ENCODE data around the gene TFDP2. TPM values are rescaled to one million over a fixed set of nuclear protein-coding genes. Genes with fewer than 3 reads are reported as not detected.
"Not testable (repeated sequence)": the region's sequence is repeated elsewhere in the genome, so short reads cannot be mapped to it uniquely, and the experiment has no call there.

Gene TFDP2
- total RNA-seq, 2 donors from 2014 or later, result 102 to 128 TPM

DNA sequence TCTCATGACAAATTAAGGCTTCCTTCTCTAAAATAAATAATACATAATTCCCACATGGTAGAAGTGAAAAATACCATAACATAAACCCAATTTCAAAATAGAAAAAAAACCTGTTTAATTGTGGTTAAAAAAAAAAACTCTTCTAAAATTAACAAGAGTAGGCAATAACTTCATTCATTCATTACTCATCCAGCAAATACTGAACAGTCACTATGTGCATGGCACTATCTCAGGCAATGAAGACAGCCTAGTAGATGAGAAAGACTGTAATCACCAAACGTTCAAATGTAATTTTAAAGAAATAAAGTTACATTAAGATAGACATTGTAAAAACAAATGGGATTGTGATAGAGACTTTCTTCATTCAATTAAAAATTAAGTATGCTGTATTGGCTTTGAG lies 43.4 kb downstream of the TFDP2 start:
- Histone ChIP-seq H3K36me3 (no peaks in the 10 kb centered on the region), H3K27me3 (replicated peaks; ENCODE audit: insufficient read depth) (no peaks in the 10 kb centered on the region), H3K9me3 (no peaks in the 10 kb centered on the region), H3K4me3 (no peak overlapping the region), H3K27ac (no peak overlapping the region), H3K4me1 (replicated peaks) (no peaks in the 10 kb centered on the region)
- WGBS, result 90% methylated on average over 1 of the region's 1 CpG
- DNase-seq (ENCODE audit: low spot score), result no peak
- no peak for TF ChIP-seq POLR2AphosphoS5 (IDR thresholded peaks at IDR 0.05)
- intact Hi-C loops (cut with DNase I), result no loop called here

DNA sequence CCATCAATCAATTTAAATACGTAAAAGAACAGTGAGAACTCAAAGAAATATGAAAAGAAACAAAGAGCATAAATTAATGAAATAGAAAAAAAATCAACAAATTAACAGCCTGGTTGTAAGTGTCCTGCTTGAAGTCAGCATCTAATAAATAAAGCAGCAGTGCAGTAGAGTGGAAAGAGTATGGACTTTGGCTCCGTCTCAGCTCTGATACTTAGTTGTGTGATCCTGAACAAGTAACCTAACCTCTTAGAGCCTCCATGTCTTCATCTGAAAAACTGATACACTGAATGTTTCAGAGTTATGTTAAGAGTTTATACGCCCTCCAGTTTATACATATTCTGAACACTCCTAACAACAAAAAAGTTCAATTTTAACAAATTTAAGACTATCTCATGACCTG lies 44.6 kb downstream of the TFDP2 start:
- intact Hi-C loops (cut with DNase I), result no loop called here
- Histone ChIP-seq H3K27me3 (replicated peaks; ENCODE audit: insufficient read depth) (no peaks in the 10 kb centered on the region), H3K36me3 (no peaks in the 10 kb centered on the region), H3K4me3 (no peak overlapping the region), H3K4me1 (replicated peaks) (no peaks in the 10 kb centered on the region), H3K27ac (no peak overlapping the region), H3K9me3 (no peaks in the 10 kb centered on the region)
- TF ChIP-seq POLR2AphosphoS5 (IDR thresholded peaks at IDR 0.05), result no peak
- no peak for TF ChIP-seq POLR2A (IDR thresholded peaks at IDR 0.05)
- TF ChIP-seq, protein P1, sequence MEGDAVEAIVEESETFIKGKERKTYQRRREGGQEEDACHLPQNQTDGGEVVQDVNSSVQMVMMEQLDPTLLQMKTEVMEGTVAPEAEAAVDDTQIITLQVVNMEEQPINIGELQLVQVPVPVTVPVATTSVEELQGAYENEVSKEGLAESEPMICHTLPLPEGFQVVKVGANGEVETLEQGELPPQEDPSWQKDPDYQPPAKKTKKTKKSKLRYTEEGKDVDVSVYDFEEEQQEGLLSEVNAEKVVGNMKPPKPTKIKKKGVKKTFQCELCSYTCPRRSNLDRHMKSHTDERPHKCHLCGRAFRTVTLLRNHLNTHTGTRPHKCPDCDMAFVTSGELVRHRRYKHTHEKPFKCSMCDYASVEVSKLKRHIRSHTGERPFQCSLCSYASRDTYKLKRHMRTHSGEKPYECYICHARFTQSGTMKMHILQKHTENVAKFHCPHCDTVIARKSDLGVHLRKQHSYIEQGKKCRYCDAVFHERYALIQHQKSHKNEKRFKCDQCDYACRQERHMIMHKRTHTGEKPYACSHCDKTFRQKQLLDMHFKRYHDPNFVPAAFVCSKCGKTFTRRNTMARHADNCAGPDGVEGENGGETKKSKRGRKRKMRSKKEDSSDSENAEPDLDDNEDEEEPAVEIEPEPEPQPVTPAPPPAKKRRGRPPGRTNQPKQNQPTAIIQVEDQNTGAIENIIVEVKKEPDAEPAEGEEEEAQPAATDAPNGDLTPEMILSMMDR (IDR thresholded peaks at IDR 0.05), result no peak
- 87% methylated on average over 3 of the region's 3 CpGs for WGBS
- DNase-seq (ENCODE audit: low spot score), result no peak

DNA sequence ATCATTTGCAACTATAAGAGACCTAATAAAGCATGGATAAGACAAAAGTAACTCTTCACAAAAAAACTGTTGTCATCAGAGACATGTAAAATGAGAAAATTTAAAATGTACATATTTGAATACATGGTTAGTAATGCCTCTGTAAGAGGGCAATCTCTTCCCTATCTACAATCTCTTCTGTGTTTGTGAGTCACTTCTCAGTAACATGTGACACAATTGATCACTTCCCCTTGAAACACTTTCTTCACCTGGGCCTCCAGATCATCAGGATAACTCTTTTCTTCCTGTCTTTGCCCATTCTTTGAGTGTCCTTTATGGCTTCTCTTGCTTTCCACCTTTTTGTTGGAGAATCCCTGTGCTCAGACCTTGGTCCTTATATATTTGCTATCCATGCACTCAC lies 50.4 kb downstream of the TFDP2 start:
- no peaks in the 10 kb centered on the region for H3K36me3 ChIP-seq
- H3K27me3 ChIP-seq (replicated peaks; ENCODE audit: insufficient read depth), result no peaks in the 10 kb centered on the region
- no peak overlapping the region for H3K27ac ChIP-seq
- intact Hi-C loops (cut with DNase I), result no loop called here
- H3K4me3 ChIP-seq, result no peak overlapping the region
- DNase-seq (ENCODE audit: low spot score), result no peak
- no peaks in the 10 kb centered on the region for H3K9me3 ChIP-seq
- no peak for TF ChIP-seq POLR2A (IDR thresholded peaks at IDR 0.05)
- no peak for TF ChIP-seq POLR2AphosphoS5 (IDR thresholded peaks at IDR 0.05)
- TF ChIP-seq, protein P1 (IDR thresholded peaks at IDR 0.05), result no peak
- H3K4me1 ChIP-seq (replicated peaks), result no peaks in the 10 kb centered on the region

DNA sequence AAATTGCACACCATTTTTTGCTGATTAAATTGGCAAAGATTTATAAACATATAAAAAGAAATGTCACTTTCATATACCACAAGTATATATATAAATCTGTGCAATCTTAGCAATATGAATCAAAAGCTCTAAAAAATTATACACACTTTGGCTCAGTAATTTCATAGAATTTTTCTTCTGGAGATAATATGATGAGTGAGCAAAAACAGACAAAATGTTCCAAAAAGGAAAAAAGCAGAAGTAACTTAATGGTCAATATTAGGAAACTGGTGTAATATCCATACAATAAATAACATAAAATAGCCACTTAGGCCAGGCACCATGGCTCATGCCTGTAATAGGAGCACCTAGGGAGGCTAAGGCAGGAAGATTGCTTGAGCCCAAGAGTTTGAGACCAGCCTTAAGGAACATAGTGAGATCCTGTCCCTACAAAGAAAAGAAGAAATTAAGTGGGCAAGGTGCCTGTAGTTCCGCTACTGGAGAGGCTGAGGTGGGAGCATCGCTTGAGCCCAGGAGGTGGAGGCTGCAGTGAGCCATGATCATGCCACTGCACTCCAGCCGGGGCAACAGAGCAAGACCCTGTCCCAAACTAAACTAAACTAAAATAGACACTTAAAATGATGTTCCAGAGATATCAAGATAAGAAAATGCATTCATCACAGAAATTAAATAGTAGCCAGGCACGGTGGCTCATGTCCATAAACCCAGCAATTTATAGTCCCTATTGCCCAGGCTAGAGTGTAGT lies 52.1 kb downstream of the TFDP2 start:
- Histone ChIP-seq H3K4me1 (replicated peaks) (no peaks in the 10 kb centered on the region), H3K4me3 (no peak overlapping the region), H3K27ac (no peak overlapping the region), H3K9me3 (no peaks in the 10 kb centered on the region), H3K36me3 (no peaks in the 10 kb centered on the region), H3K27me3 (replicated peaks; ENCODE audit: insufficient read depth) (no peaks in the 10 kb centered on the region)
- 82% methylated on average over 4 of the region's 4 CpGs for WGBS
- intact Hi-C loops (cut with DNase I), result no loop called here
- DNase-seq (ENCODE audit: low spot score), result no peak
- TF ChIP-seq POLR2AphosphoS5 (IDR thresholded peaks at IDR 0.05) (no peak), POLR2A (IDR thresholded peaks at IDR 0.05) (no peak)
- TF ChIP-seq, protein P1 (IDR thresholded peaks at IDR 0.05), result no peak

DNA sequence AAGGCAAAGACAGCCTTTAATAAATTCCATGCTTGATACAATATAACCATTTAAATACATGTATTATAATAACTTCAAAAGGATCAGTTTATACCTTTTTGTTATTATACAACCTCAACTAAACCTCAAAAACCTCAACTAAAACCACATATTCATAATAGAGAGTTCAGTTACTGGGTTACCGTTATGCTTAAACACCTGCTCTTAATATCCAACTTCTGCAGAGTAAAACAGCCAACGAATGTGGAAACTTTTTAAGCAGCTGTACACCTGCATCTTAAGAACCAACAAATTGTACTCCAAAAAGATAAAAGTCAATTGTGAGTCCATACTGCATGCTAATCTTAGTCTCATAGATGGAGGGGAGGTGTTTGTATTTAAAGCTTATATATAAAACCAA lies 53.5 kb downstream of the TFDP2 start:
- DNase-seq (ENCODE audit: low spot score), result no peak
- intact Hi-C loops (cut with DNase I), result no loop called here
- Histone ChIP-seq H3K27ac (no peak overlapping the region), H3K4me3 (no peak overlapping the region), H3K4me1 (replicated peaks) (no peaks in the 10 kb centered on the region), H3K27me3 (replicated peaks; ENCODE audit: insufficient read depth) (no peaks in the 10 kb centered on the region), H3K9me3 (no peaks in the 10 kb centered on the region), H3K36me3 (no peaks in the 10 kb centered on the region)
- WGBS, result 66% methylated on average over 2 of the region's 2 CpGs
- TF ChIP-seq POLR2AphosphoS5 (IDR thresholded peaks at IDR 0.05) (no peak), POLR2A (IDR thresholded peaks at IDR 0.05) (no peak)
- TF ChIP-seq, protein P1 (IDR thresholded peaks at IDR 0.05), result no peak

DNA sequence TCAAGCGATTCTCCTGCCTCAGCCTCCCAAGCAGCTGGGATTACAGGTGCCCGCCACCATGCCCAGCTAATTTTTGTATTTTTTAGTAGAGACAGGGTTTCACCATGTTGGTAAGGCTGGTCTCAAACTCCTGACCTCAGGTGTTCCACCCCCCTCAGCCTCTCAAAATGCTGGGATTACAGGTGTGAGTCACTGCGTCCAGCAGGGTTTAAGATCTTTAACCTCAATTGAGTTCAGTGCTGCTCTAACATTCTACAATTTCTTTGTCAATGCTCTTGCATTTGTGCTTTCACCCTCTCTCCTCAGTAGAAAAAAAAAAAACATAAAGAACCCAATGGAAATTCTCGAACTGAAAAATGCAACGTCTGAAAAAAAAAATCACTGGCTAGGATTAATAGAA lies 60.4 kb downstream of the TFDP2 start:
- intact Hi-C loops (cut with DNase I); H3K4me1 ChIP-seq (replicated peaks); H3K9me3 ChIP-seq; H3K36me3 ChIP-seq; DNase-seq (ENCODE audit: low spot score); H3K4me3 ChIP-seq; H3K27me3 ChIP-seq (replicated peaks; ENCODE audit: insufficient read depth); H3K27ac ChIP-seq: not testable (repeated sequence)
- WGBS, result 93% methylated on average over 5 of the region's 5 CpGs
